GM18867 (cell line): ENCODE measurements around the gene RNF212.

Experiments
- ATAC-seq: cut with Tn5 transposase; IDR thresholded peaks from one replicate; pipeline ENCODE4 v1.9.1; 2021; ENCODE audit warnings: mild to moderate bottlenecking, moderate library complexity; ENCODE audit not compliant: unreplicated experiment

Gene RNF212

DNA sequence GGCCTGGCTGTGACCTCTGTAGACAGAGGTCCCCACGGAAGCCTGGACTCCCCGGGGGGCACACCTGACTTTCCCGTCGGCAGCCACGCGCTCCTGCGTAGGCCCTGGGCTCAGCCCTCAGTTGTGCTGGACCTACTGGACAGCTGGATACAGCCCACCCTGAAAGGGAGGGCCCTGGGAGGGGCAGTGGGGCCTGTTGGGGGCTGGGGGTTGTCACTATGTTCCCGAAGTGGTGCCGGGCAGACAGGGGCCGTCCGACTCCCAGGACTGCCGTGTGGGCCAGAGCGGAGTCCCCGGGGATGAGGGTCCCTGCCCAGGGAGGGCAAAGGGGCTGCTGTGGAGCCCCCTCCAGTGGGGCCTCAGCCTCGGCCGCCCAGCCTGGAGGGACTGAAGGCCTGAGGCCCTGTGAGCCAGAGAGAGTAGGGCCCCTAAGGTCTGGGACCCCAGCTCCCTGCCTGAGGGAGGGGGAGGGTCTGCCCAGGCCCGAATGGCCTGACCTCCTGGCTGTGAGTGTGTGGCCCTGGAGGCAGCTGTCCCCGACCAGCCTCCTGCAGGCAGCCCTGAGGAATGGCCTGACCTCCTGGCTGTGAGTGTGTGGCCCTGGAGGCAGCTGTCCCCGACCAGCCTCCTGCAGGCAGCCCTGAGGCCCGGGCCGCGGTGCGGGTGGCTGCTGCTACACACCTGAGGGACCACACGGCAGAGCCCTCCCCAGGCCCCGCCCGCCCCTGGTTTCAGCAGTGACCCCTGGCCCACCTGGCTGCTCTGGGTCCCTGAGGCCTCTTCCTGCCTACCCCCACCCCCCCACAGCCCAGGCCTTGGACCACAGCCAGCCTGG lies 76.2 kb downstream of the RNF212 start:
- no peak for ATAC-seq

DNA sequence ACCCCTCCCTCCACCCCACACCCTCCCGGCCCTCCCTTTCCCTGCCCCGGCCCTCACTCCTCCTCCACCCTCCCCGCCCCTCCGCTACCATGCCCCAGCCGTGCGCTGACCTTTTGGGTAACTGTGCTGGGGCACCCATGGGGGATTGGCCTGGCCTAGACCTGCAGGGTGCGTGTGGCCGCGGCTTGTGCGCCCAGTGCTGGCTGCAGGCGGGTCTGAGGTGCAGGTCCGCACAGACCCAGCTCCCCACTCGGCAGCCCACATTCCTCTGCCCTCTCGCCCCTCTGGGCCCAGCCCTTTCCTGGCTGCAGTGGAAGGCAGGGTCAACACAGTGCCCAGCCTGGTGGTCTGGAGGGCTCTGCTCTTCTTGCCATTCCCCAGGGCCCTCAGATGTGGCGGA lies 77.3 kb downstream of the RNF212 start:
- no peak for ATAC-seq

DNA sequence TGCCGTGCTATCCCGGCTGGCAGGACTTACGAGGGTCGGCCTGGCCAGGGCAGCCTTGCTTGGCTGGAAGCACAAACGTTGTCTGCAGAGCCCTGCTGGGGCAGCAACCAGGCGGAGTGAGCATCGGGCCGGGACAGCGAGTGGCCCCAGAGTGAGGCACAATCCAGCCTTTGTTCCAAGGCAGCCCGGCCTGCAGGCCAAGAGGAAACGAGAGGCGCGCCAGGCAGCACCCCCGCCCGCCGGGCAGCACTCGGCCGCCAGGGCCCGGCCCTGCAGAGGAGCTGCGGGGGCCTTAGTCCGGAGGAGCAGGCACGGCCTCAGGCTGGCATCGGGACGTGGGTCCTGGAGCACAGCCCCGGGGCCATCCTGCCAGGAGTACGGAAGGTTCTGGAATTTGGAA lies 77.9 kb downstream of the RNF212 start:
- ATAC-seq: no peak

DNA sequence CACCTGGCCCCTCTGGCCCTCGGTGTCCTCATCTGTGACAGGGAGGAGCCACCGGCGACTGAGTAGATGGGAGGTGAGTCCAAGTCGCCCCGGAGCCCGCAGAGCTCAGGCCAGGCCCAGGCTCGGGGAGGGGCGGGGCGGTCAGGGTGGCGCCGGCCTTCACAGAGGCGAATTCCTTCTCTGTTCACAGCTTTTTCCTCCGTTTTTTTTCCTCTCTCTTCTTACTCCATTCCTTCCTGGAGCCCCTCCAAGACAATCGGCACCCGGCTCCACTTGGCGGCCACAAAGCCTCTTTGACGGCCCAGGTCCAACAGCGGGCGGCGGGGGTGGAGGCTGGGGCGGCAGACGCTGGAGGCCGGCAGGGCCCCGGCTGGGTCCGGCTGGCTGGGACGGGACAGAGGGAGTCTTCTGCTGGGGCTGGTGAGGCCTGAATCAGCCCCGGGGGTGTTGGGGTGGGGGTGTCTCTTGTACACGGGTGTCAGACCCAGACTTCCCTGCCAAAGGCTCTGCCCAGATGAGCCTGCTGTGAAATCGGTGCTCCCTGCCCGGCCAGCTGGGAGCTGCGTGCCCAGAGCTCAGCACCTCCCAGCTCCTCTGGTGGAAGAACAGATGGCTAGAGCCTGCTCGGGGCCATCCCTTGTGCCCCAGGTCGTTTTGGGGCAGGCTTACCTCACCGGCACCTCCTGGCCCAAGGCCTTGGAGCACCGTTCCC lies 79.4 kb downstream of the RNF212 start:
- no peak for ATAC-seq

DNA sequence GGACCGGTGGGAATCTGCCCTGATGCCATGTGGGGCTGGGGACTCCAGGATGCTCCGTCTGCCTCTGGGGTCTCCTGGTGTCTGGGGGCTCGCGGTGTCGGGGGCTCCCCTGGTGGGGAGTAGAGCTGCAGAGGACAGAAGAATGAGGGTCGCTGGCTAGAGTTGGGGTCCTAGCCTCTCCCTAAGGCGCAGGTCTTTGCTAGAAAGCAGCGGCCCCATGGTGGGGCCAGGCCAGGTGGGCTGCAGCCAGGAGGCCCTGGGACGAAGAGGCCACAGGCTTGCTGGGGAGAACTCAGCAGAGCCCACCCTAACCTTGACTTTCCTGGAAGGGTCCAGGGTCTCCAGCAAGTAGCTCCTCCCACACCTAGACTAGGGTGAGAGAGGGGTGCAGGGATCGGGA lies 80.5 kb downstream of the RNF212 start:
- ATAC-seq: no peak

DNA sequence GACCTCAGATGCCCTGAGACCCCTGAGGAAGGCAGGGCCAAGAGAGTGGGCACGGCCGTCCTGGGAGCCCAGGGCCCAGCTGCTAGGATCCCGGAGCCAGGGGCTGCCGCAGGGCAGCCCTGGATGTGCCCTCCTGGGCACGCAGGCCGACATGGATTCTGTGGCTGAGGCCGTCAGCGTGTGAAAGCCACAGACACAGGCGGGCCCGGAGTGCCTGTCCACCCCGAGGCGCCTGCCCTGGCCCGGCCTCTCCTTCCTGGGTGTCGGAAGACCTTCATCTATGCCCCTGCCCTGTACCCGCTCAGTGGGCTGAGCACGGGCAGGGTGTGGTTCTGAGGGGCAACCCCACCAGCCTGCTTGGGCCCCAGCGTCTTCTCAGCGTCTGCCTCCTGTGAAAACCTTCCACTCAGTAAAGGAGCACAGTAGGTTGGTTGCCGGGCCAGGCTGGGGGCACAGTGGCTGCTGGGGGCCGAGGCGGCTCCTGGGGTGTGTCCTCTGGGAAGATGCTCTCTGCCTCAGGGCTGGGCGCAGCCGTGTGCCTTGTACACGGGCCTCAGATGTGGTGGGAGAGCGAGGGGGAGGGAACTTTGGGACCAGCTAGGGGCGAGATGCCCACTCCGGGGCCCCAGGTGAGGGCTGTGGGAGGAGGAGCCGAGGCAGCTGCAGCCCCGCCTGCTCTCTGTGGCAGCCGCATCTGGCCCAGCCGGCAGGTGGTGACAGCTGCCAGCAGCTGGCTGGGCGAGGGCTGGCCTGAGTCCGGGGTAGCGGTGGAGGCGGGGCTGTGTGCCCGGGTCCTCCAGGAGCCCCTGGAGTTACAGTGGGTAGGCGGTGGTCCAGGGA lies 81.2 kb downstream of the RNF212 start:
- ATAC-seq: no peak

DNA sequence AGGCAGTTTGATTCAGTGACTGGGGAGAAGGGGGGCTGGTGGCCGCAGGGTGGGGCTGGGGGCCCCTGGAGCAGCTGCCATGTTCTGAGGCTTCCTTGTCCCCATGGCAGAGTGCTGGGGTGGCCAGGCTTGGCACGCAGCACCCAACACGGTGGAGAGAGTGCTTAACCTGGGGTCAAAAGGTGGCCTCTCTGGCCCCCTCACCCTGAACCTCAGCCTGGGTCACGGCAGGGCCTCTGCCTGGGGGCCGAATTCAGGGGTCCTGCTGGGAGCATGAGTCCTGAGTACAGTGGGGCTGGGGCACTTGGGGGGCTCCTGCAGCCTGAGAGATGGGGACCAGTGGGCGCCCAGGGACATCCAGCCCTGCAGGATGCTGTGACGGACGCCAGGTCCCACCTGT lies 82.0 kb downstream of the RNF212 start:
- no peak for ATAC-seq

DNA sequence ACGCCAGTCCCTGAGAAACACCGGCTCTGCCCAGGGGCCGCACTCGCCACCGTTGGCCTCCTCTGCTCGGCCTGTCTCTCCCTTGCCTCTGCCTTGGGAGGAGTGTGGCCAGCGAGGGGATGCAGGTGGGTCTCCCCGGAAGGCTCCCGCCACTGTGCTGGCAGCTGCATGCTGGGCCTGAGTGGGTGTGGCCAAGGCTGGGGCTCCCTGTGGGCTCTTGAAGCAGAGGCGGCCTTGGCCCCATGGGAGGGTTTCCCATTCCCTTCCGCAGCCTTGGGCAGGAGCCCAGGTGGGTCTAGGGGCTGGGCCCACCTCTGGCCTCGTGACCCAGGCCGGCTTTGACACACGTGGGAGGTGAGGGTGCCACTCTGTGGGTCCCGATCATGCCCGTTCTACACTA lies 82.8 kb downstream of the RNF212 start:
- no peak for ATAC-seq

DNA sequence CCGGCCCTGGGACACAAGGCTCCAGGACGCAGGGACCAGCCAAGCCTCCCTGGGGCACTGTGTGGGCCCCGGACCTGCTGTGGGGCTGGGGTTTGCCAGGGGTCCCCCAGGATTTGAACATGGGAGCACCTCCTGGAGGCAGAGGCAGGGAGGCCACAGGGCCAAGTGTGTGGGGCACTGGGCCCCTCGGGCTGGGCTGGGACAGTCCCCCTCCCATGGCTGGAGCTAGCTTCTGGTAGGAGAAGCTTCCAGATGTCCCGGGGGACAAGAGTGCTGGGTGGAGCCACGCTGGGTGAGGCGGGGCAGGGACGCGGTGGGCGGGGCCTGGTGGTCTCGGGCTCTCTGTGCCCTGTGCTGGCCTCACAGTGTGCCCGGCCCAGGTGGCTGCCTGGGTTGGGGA lies 83.3 kb downstream of the RNF212 start:
- no peak for ATAC-seq

DNA sequence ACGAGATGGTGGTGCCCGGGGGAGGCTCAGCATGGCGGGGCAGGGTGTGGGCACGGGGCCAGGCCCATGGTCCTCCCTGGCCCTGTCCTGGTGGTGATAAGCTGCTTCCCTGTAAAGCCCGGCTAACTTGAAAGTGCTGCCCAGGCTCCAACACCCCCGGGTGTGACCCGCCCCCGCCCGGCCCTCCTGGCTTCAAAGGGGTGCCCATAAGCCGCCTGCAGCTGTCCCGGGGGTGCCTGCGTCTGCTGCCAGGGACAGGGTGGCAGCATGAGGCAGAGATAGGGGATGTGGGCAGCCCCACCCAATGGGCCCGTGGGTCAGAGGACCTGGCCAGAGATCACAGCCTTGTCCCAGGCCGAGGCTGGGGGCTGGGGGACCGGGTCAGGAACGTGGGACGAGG lies 83.8 kb downstream of the RNF212 start:
- ATAC-seq: no peak

DNA sequence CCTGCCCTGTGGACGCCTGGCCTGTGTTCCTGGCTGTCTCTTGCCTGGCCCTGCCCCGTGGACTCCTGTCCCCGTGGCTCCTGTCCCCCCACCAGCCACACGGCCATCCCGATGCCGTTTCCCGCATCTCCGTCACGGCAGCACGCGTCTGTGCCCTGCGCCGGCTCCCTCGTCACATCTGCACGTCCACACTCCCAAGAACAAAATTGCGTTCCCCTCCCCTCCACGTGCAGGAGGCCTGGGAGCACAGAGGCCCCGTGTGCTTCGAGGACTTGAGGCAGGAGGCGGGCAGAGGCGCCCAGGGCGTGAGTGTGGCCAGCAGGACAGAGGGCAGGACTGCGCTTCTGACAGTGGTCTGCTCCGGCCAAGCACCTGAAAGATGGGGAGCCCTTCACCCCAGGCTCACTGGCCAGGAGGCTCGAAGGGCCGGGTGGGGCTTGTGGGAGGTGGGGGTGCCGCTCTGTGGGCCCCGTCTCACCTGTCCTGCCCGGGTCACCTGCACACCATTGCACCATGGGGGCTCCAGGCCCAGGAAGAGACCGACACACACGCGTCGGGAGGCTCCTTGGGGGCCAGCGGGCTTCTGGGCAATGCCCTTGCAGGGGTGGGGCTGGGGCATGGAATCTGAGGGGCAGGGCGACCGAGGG lies 84.7 kb downstream of the RNF212 start:
- ATAC-seq: no peak

DNA sequence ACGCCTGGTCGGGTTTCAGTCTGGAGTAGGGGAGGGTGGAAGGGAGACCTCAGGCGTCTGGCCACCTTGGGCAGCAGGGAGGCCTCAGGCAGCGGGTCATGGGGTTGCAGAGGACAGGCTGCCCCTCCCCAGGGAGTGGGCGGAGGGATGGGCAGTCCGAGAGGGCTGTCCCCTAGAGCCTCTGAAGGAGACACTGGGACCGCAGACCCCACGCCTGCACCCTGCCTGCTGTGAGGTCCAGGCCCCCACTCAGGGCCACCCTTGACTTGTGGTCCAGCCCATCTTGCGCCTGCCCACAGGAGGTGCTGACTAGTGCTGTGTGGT lies 85.5 kb downstream of the RNF212 start:
- ATAC-seq: no peak

DNA sequence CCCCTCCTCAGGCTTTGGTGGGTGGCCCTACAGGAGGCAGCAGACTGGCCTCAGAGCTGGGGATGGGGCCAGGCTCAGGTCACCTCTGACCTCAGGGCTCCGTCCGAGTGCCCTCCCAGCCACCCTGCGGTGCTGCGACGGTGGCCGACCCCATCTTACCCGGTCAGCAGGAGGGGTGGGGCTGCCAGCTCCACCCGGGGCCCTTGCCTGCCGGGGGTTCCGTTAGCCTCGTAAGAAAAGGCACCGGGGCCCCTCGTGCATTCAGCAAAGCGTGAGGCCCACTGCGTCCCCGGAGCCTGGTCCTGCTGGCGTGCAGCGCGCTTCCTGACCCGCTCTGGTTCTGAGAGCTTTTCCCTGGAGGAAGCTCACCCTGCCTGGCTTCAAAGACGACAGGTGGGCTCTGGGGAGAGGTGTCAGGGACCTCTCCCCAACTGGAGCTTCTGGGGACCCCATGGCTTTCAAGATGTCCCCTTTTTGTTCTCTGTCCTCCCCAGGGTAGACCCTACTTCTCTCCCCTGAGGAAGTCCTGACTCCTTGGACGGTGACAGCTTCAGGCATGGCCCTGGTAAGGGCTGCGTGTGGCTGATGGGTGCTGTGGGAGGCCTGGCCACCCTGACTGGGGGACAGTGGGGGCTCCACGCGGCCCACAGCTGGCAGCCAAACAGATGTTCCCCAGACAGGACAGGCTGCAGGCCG lies 86.0 kb downstream of the RNF212 start:
- no peak for ATAC-seq

DNA sequence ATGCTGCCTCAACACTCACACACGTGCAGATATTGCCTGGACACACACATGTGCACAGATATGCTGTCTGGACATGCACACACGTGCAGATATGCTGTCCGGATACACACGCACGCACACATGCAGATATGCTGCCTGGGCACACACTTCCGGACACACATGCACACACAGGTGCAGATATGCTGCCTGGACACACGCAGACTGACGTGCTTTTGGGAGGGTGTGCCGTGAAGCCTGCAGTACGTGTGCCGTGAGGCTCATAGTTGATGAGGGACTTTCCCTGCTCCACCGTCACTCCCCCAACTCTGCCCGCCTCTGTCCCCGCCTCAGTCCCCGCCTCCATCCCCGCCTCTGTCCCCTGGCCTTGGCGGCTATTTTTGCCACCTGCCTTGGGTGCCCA lies 87.2 kb downstream of the RNF212 start:
- ATAC-seq: peak; percentile 61

DNA sequence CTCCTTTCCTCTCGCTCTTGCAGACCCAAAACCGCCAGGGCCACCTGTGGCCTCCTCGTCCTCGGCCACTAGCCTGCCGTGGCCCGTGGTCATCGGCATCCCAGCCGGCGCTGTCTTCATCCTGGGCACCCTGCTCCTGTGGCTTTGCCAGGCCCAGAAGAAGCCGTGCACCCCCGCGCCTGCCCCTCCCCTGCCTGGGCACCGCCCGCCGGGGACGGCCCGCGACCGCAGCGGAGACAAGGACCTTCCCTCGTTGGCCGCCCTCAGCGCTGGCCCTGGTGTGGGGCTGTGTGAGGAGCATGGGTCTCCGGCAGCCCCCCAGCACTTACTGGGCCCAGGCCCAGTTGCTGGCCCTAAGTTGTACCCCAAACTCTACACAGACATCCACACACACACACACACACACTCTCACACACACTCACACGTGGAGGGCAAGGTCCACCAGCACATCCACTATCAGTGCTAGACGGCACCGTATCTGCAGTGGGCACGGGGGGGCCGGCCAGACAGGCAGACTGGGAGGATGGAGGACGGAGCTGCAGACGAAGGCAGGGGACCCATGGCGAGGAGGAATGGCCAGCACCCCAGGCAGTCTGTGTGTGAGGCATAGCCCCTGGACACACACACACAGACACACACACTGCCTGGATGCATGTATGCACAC lies 88.3 kb downstream of the RNF212 start:
- ATAC-seq: no peak

DNA sequence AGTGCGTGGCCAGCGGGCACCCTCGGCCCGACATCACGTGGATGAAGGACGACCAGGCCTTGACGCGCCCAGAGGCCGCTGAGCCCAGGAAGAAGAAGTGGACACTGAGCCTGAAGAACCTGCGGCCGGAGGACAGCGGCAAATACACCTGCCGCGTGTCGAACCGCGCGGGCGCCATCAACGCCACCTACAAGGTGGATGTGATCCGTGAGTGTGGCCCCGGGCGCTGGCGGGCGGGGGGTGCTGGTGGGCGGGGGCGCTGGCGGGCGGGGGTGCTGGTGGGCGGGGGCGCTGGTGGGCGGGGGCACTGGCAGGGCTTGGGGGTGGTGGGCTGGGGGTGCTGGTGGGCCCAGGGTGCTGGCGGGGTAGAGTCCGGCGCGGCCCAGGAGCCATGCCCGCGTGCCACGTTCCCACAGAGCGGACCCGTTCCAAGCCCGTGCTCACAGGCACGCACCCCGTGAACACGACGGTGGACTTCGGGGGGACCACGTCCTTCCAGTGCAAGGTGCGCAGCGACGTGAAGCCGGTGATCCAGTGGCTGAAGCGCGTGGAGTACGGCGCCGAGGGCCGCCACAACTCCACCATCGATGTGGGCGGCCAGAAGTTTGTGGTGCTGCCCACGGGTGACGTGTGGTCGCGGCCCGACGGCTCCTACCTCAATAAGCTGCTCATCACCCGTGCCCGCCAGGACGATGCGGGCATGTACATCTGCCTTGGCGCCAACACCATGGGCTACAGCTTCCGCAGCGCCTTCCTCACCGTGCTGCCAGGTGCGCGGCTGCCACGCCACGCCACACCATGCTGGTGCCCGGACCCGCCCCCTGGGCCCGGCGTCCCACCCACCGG lies 89.2 kb downstream of the RNF212 start:
- ATAC-seq: no peak

DNA sequence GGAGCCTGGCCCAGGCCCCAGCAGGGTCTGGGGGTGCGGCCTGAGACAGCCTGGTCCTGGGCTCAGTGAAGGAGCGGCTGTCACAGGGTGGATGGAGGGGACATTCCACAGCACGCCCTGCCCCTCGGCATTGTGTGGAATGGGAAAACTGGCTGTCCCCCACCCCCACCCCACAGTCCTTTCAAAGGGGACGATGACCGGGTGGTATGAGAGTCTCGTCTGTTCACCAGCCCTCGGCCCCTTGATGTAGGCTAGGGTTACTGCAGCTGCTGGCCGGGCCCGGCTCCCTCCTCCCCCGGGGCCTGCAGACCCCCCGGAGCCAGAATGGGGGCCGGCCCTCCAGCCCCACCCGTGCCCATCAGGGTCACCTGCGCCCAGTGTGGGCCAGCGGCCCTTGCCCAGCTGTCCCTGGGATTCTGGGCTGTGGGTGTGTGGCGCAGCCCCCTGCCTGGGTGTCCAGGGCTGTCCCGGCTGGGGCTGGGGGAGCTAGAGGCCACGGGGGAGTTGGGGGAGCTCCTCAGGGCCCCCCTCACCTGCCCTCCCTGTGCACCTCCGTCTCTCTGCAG lies 90.2 kb downstream of the RNF212 start:
- no peak for ATAC-seq

DNA sequence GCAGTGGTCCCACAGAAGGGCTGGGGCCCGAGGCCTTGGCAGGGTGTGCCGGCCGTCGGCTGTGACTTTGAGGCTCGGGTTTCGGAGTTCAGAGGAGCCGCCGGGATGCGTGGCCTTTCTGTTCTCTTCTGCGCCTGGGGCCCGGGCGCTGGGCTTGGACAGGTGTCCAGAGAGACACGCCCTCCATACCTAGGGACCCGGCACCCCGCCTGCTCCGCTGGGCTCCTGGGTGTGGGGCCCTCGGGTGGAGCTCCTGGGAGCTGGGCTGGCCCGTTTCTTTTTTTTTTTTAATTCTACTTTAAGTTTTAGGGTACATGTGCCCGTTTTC lies 90.7 kb downstream of the RNF212 start:
- ATAC-seq: no peak
